Osteoblast (primary cell): ENCODE measurements around the gene MANBA. TPM values are rescaled to one million over a fixed set of nuclear protein-coding genes. Genes with fewer than 3 reads are reported as not detected.

Source experiments
- DNase-seq: peaks from one replicate; pipeline ENCODE4 v3.0.0; 2011; ENCODE audit warnings: low spot score, mixed read lengths; ENCODE audit not compliant: insufficient read length; ENCODE audit errors: missing footprints
- H2AFZ ChIP-seq: 2 replicates; pipeline ENCODE4 v1.6.0; 2011; ENCODE audit warnings: mild to moderate bottlenecking, low read length
- H3K27ac ChIP-seq: 2 replicates; pipeline ENCODE4 v1.5.1; 2011; ENCODE audit warnings: mild to moderate bottlenecking, low read depth, low read length, moderate library complexity
- H3K27me3 ChIP-seq: 2 replicates; pipeline ENCODE4 v1.6.0; 2012; ENCODE audit warnings: mild to moderate bottlenecking, control low read depth, inconsistent platforms, low read length, moderate library complexity; ENCODE audit not compliant: insufficient read depth
- H3K36me3 ChIP-seq: 2 replicates; pipeline ENCODE4 v1.5.1; 2011; ENCODE audit warnings: mild to moderate bottlenecking, low read length, control low read depth, moderate library complexity; ENCODE audit not compliant: insufficient read depth
- H3K4me1 ChIP-seq: 2 replicates; pipeline ENCODE4 v1.5.1; 2011; ENCODE audit warnings: mild to moderate bottlenecking, low read length, control low read depth, moderate library complexity; ENCODE audit not compliant: insufficient read depth
- H3K4me2 ChIP-seq: 2 replicates; pipeline ENCODE4 v1.6.0; 2011; ENCODE audit warnings: mild to moderate bottlenecking, low read length; ENCODE audit not compliant: insufficient read depth
- H3K4me3 ChIP-seq: fragments of 200-600 bp; sonication (generic); 3 replicates; pipeline ENCODE4 v1.5.1; 2012; ENCODE audit warnings: mild to moderate bottlenecking, low read length, inconsistent platforms; ENCODE audit not compliant: insufficient read depth
- H3K79me2 ChIP-seq: 2 replicates; pipeline ENCODE4 v1.6.0; 2012; ENCODE audit warnings: mild to moderate bottlenecking, low read length, control low read depth, inconsistent platforms; ENCODE audit not compliant: insufficient read depth
- H3K9me3 ChIP-seq: 2 replicates; pipeline ENCODE4 v1.5.1; 2011; ENCODE audit warnings: low read depth, low read length, control low read depth
- H4K20me1 ChIP-seq: 2 replicates; pipeline ENCODE4 v1.6.0; 2012; ENCODE audit warnings: mild to moderate bottlenecking, low read length, control low read depth; ENCODE audit not compliant: insufficient read depth
- total RNA-seq: library from RNA; depleted of rRNA; stranded (reverse); fragments of >200 nt; gene quantifications from 2 replicates; pipeline ENCODE4 v1.2.3, GENCODE V29; 2012
- TF ChIP-seq, protein P1 (sequence below): IDR thresholded peaks from 2 replicates; pipeline ENCODE4 v1.5.1; 2011; ENCODE audit warnings: mild to moderate bottlenecking, low read depth, low read length, moderate library complexity; ENCODE audit errors: extremely low read depth

MANBA gene
- total RNA-seq, 1 donor, result 64.1 TPM

- H3K27me3 ChIP-seq, result no peaks in the 10 kb centered on the region
- peak overlapping the region; percentile 26 for H3K27ac ChIP-seq
- DNase-seq, result no peak
- H3K4me2 ChIP-seq, result no peak overlapping the region
- H3K79me2 ChIP-seq, result peaks cover 27% of the 10 kb centered on the region
- no peak overlapping the region for H2AFZ ChIP-seq
- no peaks in the 10 kb centered on the region for H3K9me3 ChIP-seq
- no peaks in the 10 kb centered on the region for H3K36me3 ChIP-seq
- TF ChIP-seq, protein P1, sequence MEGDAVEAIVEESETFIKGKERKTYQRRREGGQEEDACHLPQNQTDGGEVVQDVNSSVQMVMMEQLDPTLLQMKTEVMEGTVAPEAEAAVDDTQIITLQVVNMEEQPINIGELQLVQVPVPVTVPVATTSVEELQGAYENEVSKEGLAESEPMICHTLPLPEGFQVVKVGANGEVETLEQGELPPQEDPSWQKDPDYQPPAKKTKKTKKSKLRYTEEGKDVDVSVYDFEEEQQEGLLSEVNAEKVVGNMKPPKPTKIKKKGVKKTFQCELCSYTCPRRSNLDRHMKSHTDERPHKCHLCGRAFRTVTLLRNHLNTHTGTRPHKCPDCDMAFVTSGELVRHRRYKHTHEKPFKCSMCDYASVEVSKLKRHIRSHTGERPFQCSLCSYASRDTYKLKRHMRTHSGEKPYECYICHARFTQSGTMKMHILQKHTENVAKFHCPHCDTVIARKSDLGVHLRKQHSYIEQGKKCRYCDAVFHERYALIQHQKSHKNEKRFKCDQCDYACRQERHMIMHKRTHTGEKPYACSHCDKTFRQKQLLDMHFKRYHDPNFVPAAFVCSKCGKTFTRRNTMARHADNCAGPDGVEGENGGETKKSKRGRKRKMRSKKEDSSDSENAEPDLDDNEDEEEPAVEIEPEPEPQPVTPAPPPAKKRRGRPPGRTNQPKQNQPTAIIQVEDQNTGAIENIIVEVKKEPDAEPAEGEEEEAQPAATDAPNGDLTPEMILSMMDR, result no peak
- H4K20me1 ChIP-seq, result peaks cover 4% of the 10 kb centered on the region
- no peak overlapping the region for H3K4me3 ChIP-seq
- peaks cover 9% of the 10 kb centered on the region for H3K4me1 ChIP-seq
Observed at GRCh38 chr4:102734591-102735385, 26.0 kb downstream of the MANBA start.

- Histone ChIP-seq H4K20me1 (peaks cover 4% of the 10 kb centered on the region), H3K27me3 (no peaks in the 10 kb centered on the region), H3K79me2 (peaks cover 22% of the 10 kb centered on the region), H3K4me1 (peaks cover 9% of the 10 kb centered on the region), H3K9me3 (no peaks in the 10 kb centered on the region), H3K27ac (no peak overlapping the region), H2AFZ (no peak overlapping the region), H3K4me3 (no peak overlapping the region), H3K36me3 (no peaks in the 10 kb centered on the region), H3K4me2 (no peak overlapping the region)
- TF ChIP-seq, protein P1, result no peak
- DNase-seq, result no peak
Observed at GRCh38 chr4:102734116-102734515, 26.7 kb downstream of the MANBA start.

DNA sequence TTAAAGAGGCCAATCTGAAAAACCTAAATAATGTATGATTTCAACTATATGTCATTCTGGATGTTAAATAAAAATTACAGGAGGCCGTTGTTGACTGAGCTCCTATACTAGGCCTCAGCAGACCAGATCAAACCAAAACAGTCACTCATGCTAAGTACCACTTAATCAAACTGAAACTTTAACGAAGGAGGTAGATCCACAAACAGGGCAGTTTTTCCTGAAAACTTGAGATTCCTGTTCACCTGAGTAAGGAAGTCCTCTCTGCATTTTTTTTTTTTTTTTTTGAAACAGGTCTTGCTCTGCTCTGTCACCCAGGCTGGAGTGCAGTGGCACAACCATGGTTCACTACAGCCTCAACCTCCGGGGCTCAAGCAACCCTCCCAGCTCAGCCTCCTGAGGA lies 27.7 kb downstream of the MANBA start:
- DNase-seq, result no peak
- H2AFZ ChIP-seq, result no peak overlapping the region
- H3K27ac ChIP-seq, result no peak overlapping the region
- no peaks in the 10 kb centered on the region for H3K27me3 ChIP-seq
- no peaks in the 10 kb centered on the region for H3K36me3 ChIP-seq
- no peak overlapping the region for H3K4me3 ChIP-seq
- peaks cover 9% of the 10 kb centered on the region for H3K4me1 ChIP-seq
- no peak overlapping the region for H3K4me2 ChIP-seq
- TF ChIP-seq, protein P1, result no peak
- H3K79me2 ChIP-seq, result peaks cover 18% of the 10 kb centered on the region
- H3K9me3 ChIP-seq, result no peaks in the 10 kb centered on the region
- peaks cover under 1% of the 10 kb centered on the region for H4K20me1 ChIP-seq

DNA sequence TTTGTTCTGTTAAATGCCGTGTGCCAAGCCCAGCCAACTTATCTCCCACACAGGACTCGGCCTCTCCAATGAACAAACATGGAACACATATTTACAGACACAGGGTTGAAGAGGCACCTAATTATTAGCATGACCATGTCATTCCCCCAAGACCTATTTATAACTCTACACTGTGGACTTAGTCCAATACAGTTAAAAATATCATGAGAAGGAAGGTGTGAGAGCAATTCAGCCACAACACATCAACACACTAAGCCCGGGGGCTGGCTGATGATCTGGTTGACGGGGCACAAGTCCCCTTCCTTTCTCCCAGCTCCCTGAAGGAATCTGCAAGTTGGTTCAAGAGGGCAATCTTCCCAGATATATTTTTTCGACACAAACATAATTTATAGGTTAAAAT lies 28.1 kb downstream of the MANBA start:
- Histone ChIP-seq H3K27me3 (no peaks in the 10 kb centered on the region), H3K27ac (no peak overlapping the region), H3K9me3 (no peaks in the 10 kb centered on the region), H2AFZ (no peak overlapping the region), H3K79me2 (peaks cover 15% of the 10 kb centered on the region), H3K36me3 (no peaks in the 10 kb centered on the region), H3K4me2 (no peak overlapping the region), H3K4me3 (no peak overlapping the region), H3K4me1 (peaks cover 9% of the 10 kb centered on the region), H4K20me1 (no peaks in the 10 kb centered on the region)
- TF ChIP-seq, protein P1, result no peak
- no peak for DNase-seq
